Esophagus squamous epithelium (tissue), 5 donors: ENCODE results near the gene PGLYRP4. TPM values are rescaled to one million over a fixed set of nuclear protein-coding genes. Genes with fewer than 3 reads are reported as not detected.

Experiments used
- DNase-seq: peaks from one replicate; lab custom pipeline; 2025; lab: John Stamatoyannopoulos, UW
- H3K27ac ChIP-seq, 4 donors: fragments of 200-600 bp; sonication (generic); one replicate each; pipeline ENCODE4 v1.5.1; 2016 to 2019; ENCODE audit warnings: mild to moderate bottlenecking in 1 of 4
- H3K27me3 ChIP-seq, 4 donors: fragments of 200-600 bp; sonication (generic); 1 replicate in 3 of 4; 2 replicates in 1 of 4; pipeline versions ENCODE4 v1.5.1 to v1.6.0; 2017 to 2021; ENCODE audit warnings: antibody characterized with exemption in 1 of 4
- H3K36me3 ChIP-seq, 3 donors: fragments of 200-600 bp; sonication (generic); one replicate each; pipeline ENCODE4 v1.5.1; 2016 to 2019
- H3K4me1 ChIP-seq, 3 donors: fragments of 200-600 bp; sonication (generic); one replicate each; pipeline ENCODE4 v1.5.1; 2017 to 2019
- H3K4me3 ChIP-seq, 4 donors: fragments of 200-600 bp; sonication (generic); 1 replicate in 3 of 4; 2 replicates in 1 of 4; pipeline ENCODE4 v1.5.1; 2016 to 2019; ENCODE audit warnings: mild to moderate bottlenecking in 2 of 4, moderate library complexity in 1 of 4
- H3K9me3 ChIP-seq, 3 donors: fragments of 200-600 bp; sonication (generic); one replicate each; pipeline ENCODE4 v1.5.1; 2016 to 2019
- POLR2A ChIP-seq, 4 donors: fragments of 450-650 bp; IDR thresholded peaks; one replicate each; pipeline ENCODE4 v1.6.1; 2017; ENCODE audit warnings: antibody characterized with exemption in 4 of 4, mild to moderate bottlenecking in 4 of 4, moderate library complexity in 3 of 4
- WGBS, 2 donors: methylation state at CpG; one replicate each; pipeline ENCODE4 v1.1.5; 2018; 5-methylcytosine and 5-hydroxymethylcytosine counted together
- intact Hi-C: fragments of 100-400 bp; cut with DNase I; formaldehyde crosslinking; loops from one replicate; pipeline ENCODE4 v1.15.0; 2022
- total RNA-seq, 4 donors: library from RNA; depleted of rRNA; stranded (reverse); fragments of >200 nt; gene quantifications; one replicate each; pipeline ENCODE4 v1.1.0, GENCODE V29; 2016
- TF ChIP-seq, protein P1 (sequence below), 6 experiments: fragments of 450-650 bp in 4 of 6; fragments of 200-600 bp in 2 of 6; sonication (generic) in 2 of 6; IDR thresholded peaks; one replicate each; pipeline ENCODE4 v1.5.1; 2016 to 2019; ENCODE audit warnings: antibody characterized with exemption in 6 of 6, mild to moderate bottlenecking in 4 of 6, moderate library complexity in 4 of 6
- donor health status: DM: yes; HTN: yes; CAD: no.

PGLYRP4 gene
- total RNA-seq, 4 donors from 2014 or later, result 4.2 to 15.1 (median 6.9) TPM

GRCh38 chr1:153341431-153341934 is 7.2 kb downstream of the PGLYRP4 start:
- H3K4me3 ChIP-seq, result no peak overlapping the region
- peaks cover 0 to 15% (median 0%) of the 10 kb centered on the region in 4 donors for H3K27me3 ChIP-seq
- no peaks in the 10 kb centered on the region for H3K9me3 ChIP-seq
- WGBS, 2 donors, result 83% methylated on average over 1 of the region's 4 CpGs; no CpG with 5 or more reads in 1 of the 2 donors
- peaks cover 6 to 37% (median 8%) of the 10 kb centered on the region in 3 donors for H3K4me1 ChIP-seq
- intact Hi-C loops, result no loop called here
- no peak overlapping the region for H3K27ac ChIP-seq
- TF ChIP-seq, protein P1, sequence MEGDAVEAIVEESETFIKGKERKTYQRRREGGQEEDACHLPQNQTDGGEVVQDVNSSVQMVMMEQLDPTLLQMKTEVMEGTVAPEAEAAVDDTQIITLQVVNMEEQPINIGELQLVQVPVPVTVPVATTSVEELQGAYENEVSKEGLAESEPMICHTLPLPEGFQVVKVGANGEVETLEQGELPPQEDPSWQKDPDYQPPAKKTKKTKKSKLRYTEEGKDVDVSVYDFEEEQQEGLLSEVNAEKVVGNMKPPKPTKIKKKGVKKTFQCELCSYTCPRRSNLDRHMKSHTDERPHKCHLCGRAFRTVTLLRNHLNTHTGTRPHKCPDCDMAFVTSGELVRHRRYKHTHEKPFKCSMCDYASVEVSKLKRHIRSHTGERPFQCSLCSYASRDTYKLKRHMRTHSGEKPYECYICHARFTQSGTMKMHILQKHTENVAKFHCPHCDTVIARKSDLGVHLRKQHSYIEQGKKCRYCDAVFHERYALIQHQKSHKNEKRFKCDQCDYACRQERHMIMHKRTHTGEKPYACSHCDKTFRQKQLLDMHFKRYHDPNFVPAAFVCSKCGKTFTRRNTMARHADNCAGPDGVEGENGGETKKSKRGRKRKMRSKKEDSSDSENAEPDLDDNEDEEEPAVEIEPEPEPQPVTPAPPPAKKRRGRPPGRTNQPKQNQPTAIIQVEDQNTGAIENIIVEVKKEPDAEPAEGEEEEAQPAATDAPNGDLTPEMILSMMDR (IDR thresholded peaks at IDR 0.05), result no peak
- no peak for TF ChIP-seq POLR2A (IDR thresholded peaks at IDR 0.05)
- DNase-seq, result no peak
- peaks cover 0 to 7% (median 0%) of the 10 kb centered on the region in 3 donors for H3K36me3 ChIP-seq

DNA sequence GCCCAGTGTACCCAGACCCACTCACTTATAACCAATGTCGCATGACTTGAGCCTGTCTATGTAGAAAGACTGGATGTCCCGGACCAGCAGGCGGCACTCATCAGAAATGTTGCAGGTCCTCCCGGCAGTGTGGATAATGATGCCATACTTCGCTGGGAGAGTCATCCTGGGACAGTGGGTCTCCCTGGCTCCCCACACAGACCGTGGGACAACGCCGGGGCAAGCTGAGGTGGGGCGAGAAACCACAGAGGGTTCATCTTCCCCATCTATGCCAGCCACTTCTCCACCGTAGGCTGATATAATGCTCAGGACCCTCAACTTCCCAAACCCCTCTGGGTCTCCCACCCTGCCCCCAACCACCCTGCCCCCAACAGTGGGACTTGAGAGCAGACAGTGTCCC is 8.3 kb downstream of the PGLYRP4 start:
- DNase-seq, result no peak
- Histone ChIP-seq H3K36me3 (peaks cover 0 to 7% (median 0%) of the 10 kb centered on the region in 3 donors), H3K27me3 (peaks cover 0 to 3% (median 0%) of the 10 kb centered on the region in 4 donors), H3K4me3 (no peak overlapping the region), H3K4me1 (peaks cover 6 to 27% (median 8%) of the 10 kb centered on the region in 3 donors), H3K27ac (no peak overlapping the region), H3K9me3 (no peaks in the 10 kb centered on the region)
- 89 to 96% methylated on average over 1 to 5 of the region's 10 CpGs for WGBS, 2 donors
- intact Hi-C loops, result no loop called here
- TF ChIP-seq, protein P1 (IDR thresholded peaks at IDR 0.05), result no peak
- no peak for TF ChIP-seq POLR2A (IDR thresholded peaks at IDR 0.05)

DNA sequence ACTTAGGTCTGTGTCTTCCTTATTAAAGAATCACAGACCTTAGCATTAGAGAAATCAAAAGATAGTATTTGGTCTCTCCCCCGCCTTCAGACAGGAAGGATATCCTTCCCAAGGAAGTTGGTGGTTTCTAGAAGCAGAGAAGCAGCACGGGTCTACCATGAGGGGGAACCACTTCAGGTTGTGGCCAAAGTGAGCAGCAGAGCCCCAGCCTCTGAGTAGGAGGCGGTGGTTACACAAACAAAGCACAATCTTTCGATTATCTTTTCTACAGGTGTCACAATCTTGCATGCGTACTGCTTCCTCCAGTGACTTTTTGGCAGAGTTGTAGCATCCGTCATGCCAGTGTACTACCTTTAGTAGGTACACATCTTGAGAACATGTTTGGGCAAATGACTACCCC is 8.8 kb downstream of the PGLYRP4 start:
- H3K27ac ChIP-seq, result no peak overlapping the region
- WGBS, 2 donors, result 46 to 48% methylated on average over 6 of the region's 6 CpGs
- intact Hi-C loops, result no loop called here

GRCh38 chr1:153337980-153338853 is 10.4 kb downstream of the PGLYRP4 start:
- peaks cover 0 to 7% (median 0%) of the 10 kb centered on the region in 3 donors for H3K36me3 ChIP-seq
- no peak for DNase-seq
- no peaks in the 10 kb centered on the region for H3K9me3 ChIP-seq
- no peak overlapping the region for H3K4me3 ChIP-seq
- H3K27ac ChIP-seq, result no peak overlapping the region
- no peaks in the 10 kb centered on the region for H3K27me3 ChIP-seq
- WGBS, 2 donors, result 79 to 82% methylated on average over 8 of the region's 8 CpGs
- no peak for TF ChIP-seq POLR2A (IDR thresholded peaks at IDR 0.05)
- TF ChIP-seq, protein P1 (IDR thresholded peaks at IDR 0.05), result no peak
- H3K4me1 ChIP-seq, result peaks cover 0 to 6% (median 0%) of the 10 kb centered on the region in 3 donors
- intact Hi-C loops, result no loop called here

More for the DNA sequence above, 8.8 kb downstream of the PGLYRP4 start:
- Histone ChIP-seq H3K4me1 (peaks cover 6 to 21% (median 8%) of the 10 kb centered on the region in 3 donors), H3K27me3 (no peaks in the 10 kb centered on the region), H3K9me3 (no peaks in the 10 kb centered on the region), H3K36me3 (peaks cover 0 to 7% (median 0%) of the 10 kb centered on the region in 3 donors), H3K4me3 (no peak overlapping the region)
- TF ChIP-seq, protein P1 (IDR thresholded peaks at IDR 0.05), result no peak
- no peak for TF ChIP-seq POLR2A (IDR thresholded peaks at IDR 0.05)
- DNase-seq, result no peak

DNA sequence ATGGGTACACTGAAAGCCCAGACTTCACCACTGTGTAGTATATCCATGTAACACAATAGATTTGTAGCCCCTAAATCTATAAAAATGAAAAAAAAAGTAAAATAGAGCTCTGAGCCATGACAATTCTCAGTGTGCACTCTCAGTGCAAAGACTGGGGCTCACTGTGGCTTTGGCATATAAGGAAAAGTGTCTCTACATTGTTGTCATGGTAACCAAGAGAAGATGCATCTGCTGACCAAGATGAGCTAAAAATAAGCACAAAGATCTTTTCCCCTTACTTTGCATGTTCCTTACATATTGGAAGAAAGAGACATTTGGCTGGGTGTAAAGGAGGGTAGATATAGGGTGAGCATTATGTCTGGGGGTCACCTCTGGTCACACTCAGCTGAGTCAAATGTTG is 12.0 kb downstream of the PGLYRP4 start:
- no peak for DNase-seq
- no peaks in the 10 kb centered on the region for H3K9me3 ChIP-seq
- peaks cover 0 to 7% (median 0%) of the 10 kb centered on the region in 3 donors for H3K36me3 ChIP-seq
- no peaks in the 10 kb centered on the region for H3K4me1 ChIP-seq
- no peak overlapping the region for H3K4me3 ChIP-seq
- no peaks in the 10 kb centered on the region for H3K27me3 ChIP-seq
- TF ChIP-seq, protein P1 (IDR thresholded peaks at IDR 0.05), result no peak
- TF ChIP-seq POLR2A (IDR thresholded peaks at IDR 0.05), result no peak
- intact Hi-C loops, result no loop called here
- H3K27ac ChIP-seq, result no peak overlapping the region
